Measurements from ENCODE around the gene CDK14. TPM values are rescaled to one million over a fixed set of nuclear protein-coding genes. Genes with fewer than 3 reads are reported as not detected.

CDK14 gene
- total and polyA plus RNA-seq, 2 of the 8 experiments (the other 6 are each of a cell fraction or from before 2014, with no cell fraction given): 5.5 to 47.3 TPM

GRCh38 chr7:91127325-91127724 is 531.2 kb downstream of the CDK14 start (continued):
- TF ChIP-seq SP1 (IDR thresholded peaks at IDR 0.05; ENCODE audit: low read depth, low read length) (no peak), CHD2 (IDR thresholded peaks at IDR 0.05; ENCODE audit: low read length) (no peak), HDAC2 (IDR thresholded peaks at IDR 0.05; ENCODE audit: borderline replicate concordance in 1 of 2, low read depth in 2 of 2, low read length in 2 of 2) (no peak), SRF (IDR thresholded peaks at IDR 0.05; ENCODE audit: low read depth, low read length) (no peak)
